Mesenchymal stem cell (in vitro differentiated cells and primary cell): ENCODE measurements around the gene KLHL29.
A peak's percentile ranks its signal among the peaks of the same experiment; 100 is the strongest.

Experiments
- DNase-seq: peaks from one replicate; pipeline ENCODE4 v3.0.0-alpha.2; 2013
- H2AFZ ChIP-seq: one replicate; pipeline ENCODE4 v1.6.1; 2013; ENCODE audit warnings: low read depth, mild to moderate bottlenecking, control low read depth, inconsistent platforms, low read length, moderate library complexity
- H2AK5ac ChIP-seq: 2 replicates; pipeline ENCODE4 v1.6.1; 2013; ENCODE audit warnings: low read length, moderate library complexity, mild to moderate bottlenecking, inconsistent platforms; ENCODE audit not compliant: severe bottlenecking
- H2BK120ac ChIP-seq: one replicate; pipeline ENCODE4 v1.6.1; 2013; ENCODE audit warnings: low read depth, mild to moderate bottlenecking, inconsistent platforms, low read length, moderate library complexity
- H2BK12ac ChIP-seq, 2 experiments: one replicate each; pipeline ENCODE4 v1.6.1; 2013; ENCODE audit warnings: inconsistent platforms in 2 of 2, low read length in 2 of 2, mild to moderate bottlenecking in 2 of 2, moderate library complexity in 2 of 2, control low read depth in 1 of 2
- H2BK15ac ChIP-seq: one replicate; pipeline ENCODE4 v1.6.1; 2013; ENCODE audit warnings: mild to moderate bottlenecking, low read depth, inconsistent platforms; ENCODE audit not compliant: poor library complexity, severe bottlenecking
- H2BK5ac ChIP-seq: 2 replicates; pipeline ENCODE4 v1.6.1; 2013; ENCODE audit warnings: low read depth, mild to moderate bottlenecking, low read length, control low read depth, inconsistent platforms; ENCODE audit not compliant: poor library complexity, severe bottlenecking
- H3K14ac ChIP-seq, 2 experiments: one replicate each; pipeline ENCODE4 v1.6.1; 2013; ENCODE audit warnings: inconsistent platforms in 2 of 2, low read length in 2 of 2, control low read depth in 1 of 2, mild to moderate bottlenecking in 1 of 2, moderate library complexity in 1 of 2
- H3K18ac ChIP-seq, 2 experiments: one replicate each; pipeline ENCODE4 v1.6.1; 2013; ENCODE audit warnings: inconsistent platforms in 2 of 2, low read length in 2 of 2, control low read depth in 1 of 2, low read depth in 1 of 2, mild to moderate bottlenecking in 1 of 2
- H3K23ac ChIP-seq, 2 experiments: one replicate each; pipeline ENCODE4 v1.6.1; 2013; ENCODE audit warnings: inconsistent platforms in 2 of 2, low read length in 2 of 2, mild to moderate bottlenecking in 2 of 2, moderate library complexity in 2 of 2, control low read depth in 1 of 2
- H3K27ac ChIP-seq: 2 replicates; pipeline ENCODE4 v1.5.1; 2013; ENCODE audit warnings: mild to moderate bottlenecking, moderate library complexity, low read length, control low read depth, inconsistent platforms; ENCODE audit not compliant: poor library complexity, severe bottlenecking
- H3K27me3 ChIP-seq, 2 experiments: 2 replicates each; pipeline versions ENCODE4 v1.6.1 to v1.7.0; 2013; ENCODE audit warnings: low read length in 2 of 2, mild to moderate bottlenecking in 2 of 2, moderate library complexity in 2 of 2, control low read depth in 1 of 2, inconsistent platforms in 1 of 2; ENCODE audit not compliant: control insufficient read depth in 1 of 2, insufficient read depth in 1 of 2
- H3K36me3 ChIP-seq, 2 experiments: 2 replicates each; pipeline versions ENCODE4 v1.6.1 to v1.7.0; 2013; ENCODE audit warnings: low read length in 2 of 2, control low read depth in 1 of 2, inconsistent platforms in 1 of 2, low read depth in 1 of 2, mild to moderate bottlenecking in 1 of 2; ENCODE audit not compliant: insufficient read depth in 2 of 2, control insufficient read depth in 1 of 2
- H3K4ac ChIP-seq, 2 experiments: one replicate each; pipeline ENCODE4 v1.6.1; 2013; ENCODE audit warnings: inconsistent platforms in 2 of 2, low read length in 2 of 2, mild to moderate bottlenecking in 2 of 2, moderate library complexity in 2 of 2, control low read depth in 1 of 2, low read depth in 1 of 2
- H3K4me1 ChIP-seq: 2 replicates; pipeline ENCODE4 v1.6.1; 2013; ENCODE audit warnings: low read depth, low read length, control low read depth; ENCODE audit not compliant: control insufficient read depth, insufficient read depth
- H3K4me2 ChIP-seq: 2 replicates; pipeline ENCODE4 v1.6.1; 2013; ENCODE audit warnings: low read length, mild to moderate bottlenecking, inconsistent platforms; ENCODE audit not compliant: poor library complexity, severe bottlenecking
- H3K4me3 ChIP-seq, 2 experiments: 2 replicates each; pipeline versions ENCODE4 v1.5.1 to v1.7.0; 2013; ENCODE audit warnings: low read length in 2 of 2, mild to moderate bottlenecking in 2 of 2, control low read depth in 1 of 2, low read depth in 1 of 2; ENCODE audit not compliant: insufficient read depth in 1 of 2
- H3K79me1 ChIP-seq: replicated peaks from 2 replicates; pipeline ENCODE4 v1.6.1; 2013; ENCODE audit warnings: mild to moderate bottlenecking, control low read depth, low read length, inconsistent platforms; ENCODE audit not compliant: poor library complexity, severe bottlenecking
- H3K9ac ChIP-seq: 2 replicates; pipeline ENCODE4 v1.7.0; 2013; ENCODE audit warnings: mild to moderate bottlenecking, low read length, moderate library complexity
- H3K9me3 ChIP-seq: 2 replicates; pipeline ENCODE4 v1.7.0; 2013; ENCODE audit warnings: mild to moderate bottlenecking, low read length; ENCODE audit not compliant: control insufficient read depth
- H4K8ac ChIP-seq: one replicate; pipeline ENCODE4 v1.6.1; 2013; ENCODE audit warnings: inconsistent platforms, mild to moderate bottlenecking, low read length, moderate library complexity
- H4K91ac ChIP-seq: one replicate; pipeline ENCODE4 v1.6.1; 2013; ENCODE audit warnings: mild to moderate bottlenecking, low read length, inconsistent platforms
- WGBS: methylation state at CpG from one replicate; pipeline ENCODE4 v1.1.7; 2013; ENCODE audit warnings: mixed read lengths; 5-methylcytosine and 5-hydroxymethylcytosine counted together

Gene KLHL29

DNA sequence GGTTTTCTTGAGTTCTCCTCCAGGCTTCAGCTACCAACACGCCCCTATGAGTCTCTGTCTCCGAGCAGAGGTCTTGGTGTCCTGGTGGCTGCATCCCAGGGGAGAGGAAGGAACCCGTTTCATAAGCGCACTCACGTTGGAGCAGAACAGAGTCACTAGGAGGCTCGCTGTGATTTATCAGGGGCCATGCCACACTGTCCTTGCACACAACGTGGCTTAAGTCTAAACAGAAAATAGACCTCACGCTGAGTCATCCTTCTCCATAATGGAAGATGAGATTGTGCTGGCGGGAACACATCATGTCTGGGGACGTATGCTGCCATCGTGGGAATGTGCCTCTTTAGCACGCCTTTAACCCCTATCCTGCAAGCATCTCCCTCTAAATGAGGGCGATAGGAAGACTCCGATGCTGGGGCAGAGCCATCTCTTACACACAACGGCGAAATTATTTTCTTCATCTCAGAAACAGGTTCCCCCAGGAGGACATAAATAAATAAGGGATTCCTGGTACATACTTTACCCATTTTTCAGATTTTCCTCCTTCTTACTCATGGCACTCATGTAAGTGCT, 211.4 kb downstream of the KLHL29 start:
- H3K4me1 ChIP-seq, result peaks cover 13% of the 10 kb centered on the region
- 48% methylated on average over 16 of the region's 16 CpGs for WGBS

GRCh38 chr2:23597687-23598086, 212.7 kb downstream of the KLHL29 start:
- H3K4ac ChIP-seq, result no peak overlapping the region
- H3K4me3 ChIP-seq, result no peak overlapping the region
- H2BK12ac ChIP-seq, result no peak overlapping the region
- H2AFZ ChIP-seq, result no peak overlapping the region
- no peak overlapping the region for H3K9ac ChIP-seq
- no peak overlapping the region for H2BK5ac ChIP-seq
- H3K9me3 ChIP-seq, result no peaks in the 10 kb centered on the region
- no peak overlapping the region for H2BK15ac ChIP-seq
- H3K18ac ChIP-seq, result no peak overlapping the region
- 96% methylated on average over 6 of the region's 9 CpGs for WGBS
- no peaks in the 10 kb centered on the region for H3K27me3 ChIP-seq
- no peak for DNase-seq
- no peak overlapping the region for H4K8ac ChIP-seq
- no peaks in the 10 kb centered on the region for H3K79me1 ChIP-seq
- H3K4me1 ChIP-seq, result peaks cover 26% of the 10 kb centered on the region
- H3K27ac ChIP-seq, result no peak overlapping the region
- no peak overlapping the region for H3K14ac ChIP-seq
- no peak overlapping the region for H4K91ac ChIP-seq
- no peak overlapping the region for H2AK5ac ChIP-seq
- H2BK120ac ChIP-seq, result no peak overlapping the region
- no peak overlapping the region for H3K4me2 ChIP-seq
- no peak overlapping the region for H3K23ac ChIP-seq
- no peaks in the 10 kb centered on the region for H3K36me3 ChIP-seq

More for the DNA sequence above, 211.4 kb downstream of the KLHL29 start:
- Histone ChIP-seq H4K8ac (peak overlapping the region; percentile 41), H3K23ac (no peak overlapping the region), H3K4ac (no peak overlapping the region), H3K27ac (no peak overlapping the region), H3K14ac (no peak overlapping the region), H4K91ac (no peak overlapping the region), H3K4me2 (no peak overlapping the region), H2BK120ac (no peak overlapping the region), H3K18ac (peak overlapping the region in 1 of 2 experiments; percentile 61), H3K36me3 (no peaks in the 10 kb centered on the region), H2AFZ (no peak overlapping the region), H3K27me3 (no peaks in the 10 kb centered on the region), H2BK5ac (no peak overlapping the region), H3K9ac (no peak overlapping the region), H3K79me1 (no peaks in the 10 kb centered on the region), H3K4me3 (no peak overlapping the region), H2BK12ac (no peak overlapping the region), H3K9me3 (no peaks in the 10 kb centered on the region), H2AK5ac (no peak overlapping the region), H2BK15ac (peak overlapping the region; percentile 0)
- peak; percentile 93 for DNase-seq

GRCh38 chr2:23599006-23599405, 214.0 kb downstream of the KLHL29 start:
- Histone ChIP-seq H3K9me3 (no peaks in the 10 kb centered on the region), H3K9ac (no peak overlapping the region), H3K4ac (no peak overlapping the region), H2AFZ (no peak overlapping the region), H3K79me1 (no peaks in the 10 kb centered on the region), H2AK5ac (no peak overlapping the region), H2BK15ac (no peak overlapping the region), H4K8ac (no peak overlapping the region), H3K27me3 (no peaks in the 10 kb centered on the region), H3K14ac (no peak overlapping the region), H3K36me3 (no peaks in the 10 kb centered on the region), H2BK5ac (no peak overlapping the region), H3K23ac (no peak overlapping the region), H3K27ac (no peak overlapping the region), H3K18ac (no peak overlapping the region), H3K4me2 (no peak overlapping the region), H4K91ac (no peak overlapping the region), H3K4me1 (peaks cover 31% of the 10 kb centered on the region), H2BK12ac (no peak overlapping the region), H3K4me3 (no peak overlapping the region), H2BK120ac (no peak overlapping the region)
- 95% methylated on average over 5 of the region's 6 CpGs for WGBS
- DNase-seq, result no peak

GRCh38 chr2:23599667-23600066, 214.7 kb downstream of the KLHL29 start:
- Histone ChIP-seq H3K79me1 (peaks cover 3% of the 10 kb centered on the region), H4K91ac (no peak overlapping the region), H3K27ac (no peak overlapping the region), H3K14ac (no peak overlapping the region), H3K9ac (no peak overlapping the region), H3K36me3 (no peaks in the 10 kb centered on the region), H3K9me3 (no peaks in the 10 kb centered on the region), H2BK120ac (no peak overlapping the region), H2BK15ac (no peak overlapping the region), H2BK12ac (no peak overlapping the region), H2BK5ac (no peak overlapping the region), H3K4me2 (no peak overlapping the region), H3K4me3 (no peak overlapping the region), H4K8ac (no peak overlapping the region), H3K4me1 (peaks cover 31% of the 10 kb centered on the region), H3K23ac (no peak overlapping the region), H2AFZ (no peak overlapping the region), H3K27me3 (no peaks in the 10 kb centered on the region), H3K4ac (no peak overlapping the region), H3K18ac (no peak overlapping the region), H2AK5ac (no peak overlapping the region)
- no peak for DNase-seq
- WGBS, result 98% methylated on average over 10 of the region's 10 CpGs
